GM23338 (cell line): ENCODE measurements around the gene RCCD1.

Experiments
- CTCF ChIP-seq, 2 experiments: fragments of 200-600 bp in 1 of 2; sonication (generic) in 1 of 2; conservative IDR thresholded peaks; 2 replicates each; pipeline versions ENCODE4 v1.5.1 to v1.6.1; 2016 to 2017; ENCODE audit warnings: antibody characterized with exemption in 2 of 2, low read depth in 2 of 2, mild to moderate bottlenecking in 2 of 2, moderate library complexity in 1 of 2
- EZH2 ChIP-seq: fragments of 200-600 bp; sonication (generic); IDR thresholded peaks from one replicate; pipeline ENCODE4 v1.8.0; 2017; ENCODE audit warnings: antibody characterized with exemption, mild to moderate bottlenecking, low read depth; ENCODE audit not compliant: unreplicated experiment
- EZH2phosphoT487 ChIP-seq: fragments of 200-600 bp; sonication (generic); IDR thresholded peaks from one replicate; pipeline ENCODE4 v1.8.1; 2018; ENCODE audit warnings: antibody characterized with exemption; ENCODE audit not compliant: unreplicated experiment
- JUNB ChIP-seq: IDR thresholded peaks from one replicate; pipeline ENCODE4 v1.6.1; 2016; ENCODE audit warnings: antibody characterized with exemption; ENCODE audit not compliant: unreplicated experiment
- POLR2AphosphoS5 ChIP-seq: IDR thresholded peaks from 2 replicates; pipeline ENCODE4 v1.6.1; 2016; ENCODE audit warnings: antibody characterized with exemption, low read depth
- STAT1 ChIP-seq: IDR thresholded peaks from one replicate; pipeline ENCODE4 v1.6.1; 2016; ENCODE audit warnings: antibody characterized with exemption; ENCODE audit not compliant: unreplicated experiment
- ZNF331 ChIP-seq: fragments of 250-450 bp; sonication (Bioruptor Pico); IDR thresholded peaks from 2 replicates; pipeline ENCODE4 v1.5.0; 2020; ENCODE audit warnings: low read depth, mild to moderate bottlenecking, moderate library complexity
- TF ChIP-seq, protein P1 (sequence below): IDR thresholded peaks from one replicate; pipeline ENCODE4 v1.6.1; 2018; ENCODE audit warnings: antibody characterized with exemption; ENCODE audit not compliant: unreplicated experiment
- TF ChIP-seq, protein P2 (sequence below): IDR thresholded peaks from 2 replicates; pipeline ENCODE4 v1.6.1; 2016; ENCODE audit warnings: antibody characterized with exemption

DNA sequence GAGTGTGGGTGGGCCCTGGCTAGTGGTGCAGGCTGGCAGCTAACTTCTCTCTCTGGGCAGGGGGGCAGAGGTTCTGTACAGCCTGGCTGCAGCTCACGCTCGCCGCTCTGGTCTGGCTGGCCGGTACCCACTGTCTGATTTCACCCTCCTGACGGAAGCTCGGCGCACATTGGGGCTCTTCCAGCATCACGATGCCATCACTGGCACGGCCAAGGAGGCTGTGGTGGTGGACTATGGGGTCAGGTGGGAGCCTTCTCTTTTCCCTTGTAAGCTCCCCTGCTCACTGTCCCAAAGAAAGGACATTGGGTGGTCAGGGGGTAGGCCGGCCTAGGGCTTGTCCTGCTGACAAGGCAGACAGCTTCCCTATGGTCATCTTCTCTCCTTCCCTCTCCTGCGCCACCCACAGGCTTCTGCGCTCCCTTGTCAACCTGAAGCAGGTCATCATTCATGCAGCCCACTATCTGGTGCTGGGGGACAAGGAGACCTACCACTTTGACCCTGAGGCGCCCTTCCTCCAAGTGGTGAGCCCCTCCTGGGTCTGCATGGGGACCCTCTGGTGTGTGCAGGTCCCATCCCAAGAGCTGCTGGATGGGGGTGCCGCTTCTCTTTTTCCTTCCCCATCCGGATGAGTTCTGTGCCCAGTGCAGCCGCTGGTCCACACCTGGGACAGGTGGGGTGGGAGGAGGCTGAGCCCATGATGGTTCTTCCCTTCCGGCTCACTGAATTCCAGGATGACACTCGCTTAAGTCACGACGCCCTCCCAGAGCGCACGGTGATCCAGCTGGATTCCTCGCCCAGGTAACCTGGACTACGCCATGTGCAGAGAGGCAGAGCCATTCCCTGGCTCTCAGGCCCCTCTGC lies 44.0 kb upstream of the RCCD1 start:
- TF ChIP-seq EZH2 (no peak), ZNF331 (CRISPR knock-in tag) (no peak), JUNB (no peak), CTCF (conservative IDR thresholded peaks at IDR 0.05; ENCODE audit: low read depth in 2 of 2) (peak in 1 of 2 experiments; percentile 34; a peak in 1 of 4 replicates), STAT1 (no peak), POLR2AphosphoS5 (no peak), EZH2phosphoT487 (no peak)
- TF ChIP-seq, protein P1, sequence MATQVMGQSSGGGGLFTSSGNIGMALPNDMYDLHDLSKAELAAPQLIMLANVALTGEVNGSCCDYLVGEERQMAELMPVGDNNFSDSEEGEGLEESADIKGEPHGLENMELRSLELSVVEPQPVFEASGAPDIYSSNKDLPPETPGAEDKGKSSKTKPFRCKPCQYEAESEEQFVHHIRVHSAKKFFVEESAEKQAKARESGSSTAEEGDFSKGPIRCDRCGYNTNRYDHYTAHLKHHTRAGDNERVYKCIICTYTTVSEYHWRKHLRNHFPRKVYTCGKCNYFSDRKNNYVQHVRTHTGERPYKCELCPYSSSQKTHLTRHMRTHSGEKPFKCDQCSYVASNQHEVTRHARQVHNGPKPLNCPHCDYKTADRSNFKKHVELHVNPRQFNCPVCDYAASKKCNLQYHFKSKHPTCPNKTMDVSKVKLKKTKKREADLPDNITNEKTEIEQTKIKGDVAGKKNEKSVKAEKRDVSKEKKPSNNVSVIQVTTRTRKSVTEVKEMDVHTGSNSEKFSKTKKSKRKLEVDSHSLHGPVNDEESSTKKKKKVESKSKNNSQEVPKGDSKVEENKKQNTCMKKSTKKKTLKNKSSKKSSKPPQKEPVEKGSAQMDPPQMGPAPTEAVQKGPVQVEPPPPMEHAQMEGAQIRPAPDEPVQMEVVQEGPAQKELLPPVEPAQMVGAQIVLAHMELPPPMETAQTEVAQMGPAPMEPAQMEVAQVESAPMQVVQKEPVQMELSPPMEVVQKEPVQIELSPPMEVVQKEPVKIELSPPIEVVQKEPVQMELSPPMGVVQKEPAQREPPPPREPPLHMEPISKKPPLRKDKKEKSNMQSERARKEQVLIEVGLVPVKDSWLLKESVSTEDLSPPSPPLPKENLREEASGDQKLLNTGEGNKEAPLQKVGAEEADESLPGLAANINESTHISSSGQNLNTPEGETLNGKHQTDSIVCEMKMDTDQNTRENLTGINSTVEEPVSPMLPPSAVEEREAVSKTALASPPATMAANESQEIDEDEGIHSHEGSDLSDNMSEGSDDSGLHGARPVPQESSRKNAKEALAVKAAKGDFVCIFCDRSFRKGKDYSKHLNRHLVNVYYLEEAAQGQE = no peak
- TF ChIP-seq, protein P2, sequence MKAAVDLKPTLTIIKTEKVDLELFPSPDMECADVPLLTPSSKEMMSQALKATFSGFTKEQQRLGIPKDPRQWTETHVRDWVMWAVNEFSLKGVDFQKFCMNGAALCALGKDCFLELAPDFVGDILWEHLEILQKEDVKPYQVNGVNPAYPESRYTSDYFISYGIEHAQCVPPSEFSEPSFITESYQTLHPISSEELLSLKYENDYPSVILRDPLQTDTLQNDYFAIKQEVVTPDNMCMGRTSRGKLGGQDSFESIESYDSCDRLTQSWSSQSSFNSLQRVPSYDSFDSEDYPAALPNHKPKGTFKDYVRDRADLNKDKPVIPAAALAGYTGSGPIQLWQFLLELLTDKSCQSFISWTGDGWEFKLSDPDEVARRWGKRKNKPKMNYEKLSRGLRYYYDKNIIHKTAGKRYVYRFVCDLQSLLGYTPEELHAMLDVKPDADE = no peak
